Uterus (tissue), 4 donors: ENCODE data around the gene ARHGEF11. TPM values are rescaled to one million over a fixed set of nuclear protein-coding genes. Genes with fewer than 3 reads are reported as not detected.

ENCODE experiments used
- DNase-seq, 2 donors: peaks; one replicate each; pipeline ENCODE4 v3.0.0-alpha.2; 2019 to 2020
- H3K27ac ChIP-seq, 2 donors: fragments of 200-600 bp; sonication (generic); 1 replicate in 1 of 2; 2 replicates in 1 of 2; pipeline ENCODE4 v1.5.1; 2016 to 2018
- H3K27me3 ChIP-seq, 2 donors: fragments of 200-600 bp; sonication (generic); one replicate each; pipeline ENCODE4 v1.5.1; 2018 to 2019; ENCODE audit warnings: control low read depth in 1 of 2
- H3K36me3 ChIP-seq, 2 donors: fragments of 200-600 bp; sonication (generic); one replicate each; pipeline ENCODE4 v1.5.1; 2019; ENCODE audit warnings: control low read depth in 1 of 2
- H3K4me1 ChIP-seq, 2 donors: fragments of 200-600 bp; sonication (generic); one replicate each; pipeline ENCODE4 v1.5.1; 2018 to 2019; ENCODE audit warnings: control low read depth in 1 of 2
- H3K4me3 ChIP-seq, 2 donors: fragments of 200-600 bp; sonication (generic); 1 replicate in 1 of 2; 2 replicates in 1 of 2; pipeline ENCODE4 v1.5.1; 2018 to 2019; ENCODE audit warnings: mild to moderate bottlenecking in 1 of 2
- H3K9me3 ChIP-seq, 2 donors: fragments of 200-600 bp; sonication (generic); one replicate each; pipeline ENCODE4 v1.5.1; 2019; ENCODE audit warnings: control low read depth in 1 of 2
- POLR2A ChIP-seq, 2 donors: fragments of 450-650 bp; IDR thresholded peaks; one replicate each; pipeline ENCODE4 v1.6.1; 2016; ENCODE audit warnings: antibody characterized with exemption in 2 of 2, mild to moderate bottlenecking in 1 of 2, moderate library complexity in 1 of 2
- intact Hi-C: fragments of 100-400 bp; cut with DNase I; formaldehyde crosslinking; loops from one replicate; pipeline ENCODE4 v1.15.1; 2023; ENCODE audit warnings: low total_unique reads
- total RNA-seq, 4 donors: library from RNA; depleted of rRNA in 3 of 4; stranded (reverse); fragments of >200 nt in 3 of 4; gene quantifications; one replicate each; pipeline versions ENCODE4 v1.1.0 to v1.2.4, GENCODE V29; 2014 to 2023
- TF ChIP-seq, protein P1 (sequence below), 4 experiments: fragments of 200-600 bp in 2 of 4; fragments of 450-650 bp in 2 of 4; sonication (generic) in 2 of 4; IDR thresholded peaks; one replicate each; pipeline ENCODE4 v1.5.1; 2016 to 2019; ENCODE audit warnings: antibody characterized with exemption in 4 of 4, mild to moderate bottlenecking in 2 of 4, moderate library complexity in 1 of 4
- donor health status: DM: yes; HTN: yes; CAD: no.

Gene ARHGEF11
- total RNA-seq, 4 donors from 2014 or later = 28.2 to 65.3 (median 40.5) TPM

DNA sequence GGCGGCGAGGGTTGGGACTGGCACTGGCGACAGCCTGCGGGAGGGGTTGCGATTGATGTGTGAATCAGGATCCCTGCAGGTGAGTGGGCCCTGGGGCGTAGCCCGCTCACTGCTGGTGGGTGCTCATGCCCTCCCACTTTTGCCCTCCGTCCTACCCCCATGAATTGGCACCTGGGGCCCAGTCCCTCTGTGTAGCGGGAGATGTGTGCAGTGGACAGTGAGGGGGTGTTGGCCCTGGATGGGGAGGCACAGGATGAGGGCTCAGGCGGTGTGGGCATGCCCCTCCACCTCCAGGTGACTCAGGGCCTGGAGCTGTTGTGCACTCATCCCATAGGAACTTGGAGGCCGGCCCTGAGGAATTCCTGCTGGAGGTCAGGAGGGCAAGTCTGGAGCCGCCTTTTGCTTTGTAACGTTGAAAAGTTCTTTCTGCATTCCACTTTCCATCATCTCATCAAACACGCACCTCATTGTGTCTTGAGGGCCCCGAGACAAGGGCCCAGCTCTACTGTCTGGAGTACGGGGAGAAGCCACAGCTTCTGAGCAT lies 149.0 kb downstream of the ARHGEF11 start:
- Histone ChIP-seq H3K4me3 (no peak overlapping the region), H3K9me3 (no peaks in the 10 kb centered on the region), H3K36me3 (no peaks in the 10 kb centered on the region), H3K27ac (peak overlapping the region; percentile 90 to 97), H3K4me1 (peaks cover 0 to 17% of the 10 kb centered on the region in 2 donors), H3K27me3 (peaks cover 0 to 4% of the 10 kb centered on the region in 2 donors)
- peak; percentile 48 to 68 for DNase-seq
- intact Hi-C loops = no loop called here
- TF ChIP-seq POLR2A (IDR thresholded peaks at IDR 0.05) = no peak
- TF ChIP-seq, protein P1, sequence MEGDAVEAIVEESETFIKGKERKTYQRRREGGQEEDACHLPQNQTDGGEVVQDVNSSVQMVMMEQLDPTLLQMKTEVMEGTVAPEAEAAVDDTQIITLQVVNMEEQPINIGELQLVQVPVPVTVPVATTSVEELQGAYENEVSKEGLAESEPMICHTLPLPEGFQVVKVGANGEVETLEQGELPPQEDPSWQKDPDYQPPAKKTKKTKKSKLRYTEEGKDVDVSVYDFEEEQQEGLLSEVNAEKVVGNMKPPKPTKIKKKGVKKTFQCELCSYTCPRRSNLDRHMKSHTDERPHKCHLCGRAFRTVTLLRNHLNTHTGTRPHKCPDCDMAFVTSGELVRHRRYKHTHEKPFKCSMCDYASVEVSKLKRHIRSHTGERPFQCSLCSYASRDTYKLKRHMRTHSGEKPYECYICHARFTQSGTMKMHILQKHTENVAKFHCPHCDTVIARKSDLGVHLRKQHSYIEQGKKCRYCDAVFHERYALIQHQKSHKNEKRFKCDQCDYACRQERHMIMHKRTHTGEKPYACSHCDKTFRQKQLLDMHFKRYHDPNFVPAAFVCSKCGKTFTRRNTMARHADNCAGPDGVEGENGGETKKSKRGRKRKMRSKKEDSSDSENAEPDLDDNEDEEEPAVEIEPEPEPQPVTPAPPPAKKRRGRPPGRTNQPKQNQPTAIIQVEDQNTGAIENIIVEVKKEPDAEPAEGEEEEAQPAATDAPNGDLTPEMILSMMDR (IDR thresholded peaks at IDR 0.05) = no peak

DNA sequence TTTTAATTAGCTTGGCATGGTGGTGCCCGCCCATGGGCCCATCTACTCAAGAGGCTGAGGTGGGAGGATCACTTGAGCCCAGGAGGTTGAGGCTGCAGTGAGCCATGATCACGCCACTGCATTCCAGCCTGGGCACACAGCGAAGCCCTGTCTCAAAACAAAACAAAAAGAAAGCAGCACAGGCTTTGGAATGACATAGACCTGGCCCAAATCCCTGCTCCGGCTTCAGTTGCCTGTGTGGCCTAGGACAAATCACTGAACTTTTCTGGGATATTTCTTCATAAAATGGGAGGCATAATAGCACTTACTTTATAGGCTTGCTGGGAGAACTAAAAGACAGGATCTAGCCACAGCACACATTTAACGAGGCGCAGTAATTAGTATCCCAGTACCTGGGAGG lies 149.6 kb downstream of the ARHGEF11 start:
- no peak for TF ChIP-seq POLR2A (IDR thresholded peaks at IDR 0.05)
- TF ChIP-seq, protein P1 (IDR thresholded peaks at IDR 0.05) = no peak
- peak overlapping the region; percentile 90 to 97 for H3K27ac ChIP-seq
- no peak for DNase-seq
- no peak overlapping the region for H3K4me3 ChIP-seq
- peaks cover 0 to 17% of the 10 kb centered on the region in 2 donors for H3K4me1 ChIP-seq
- H3K36me3 ChIP-seq = no peaks in the 10 kb centered on the region
- H3K27me3 ChIP-seq = peaks cover 0 to 4% of the 10 kb centered on the region in 2 donors
- intact Hi-C loops = no loop called here
- no peaks in the 10 kb centered on the region for H3K9me3 ChIP-seq

GRCh38 chr1:156895455-156895812 lies 150.1 kb downstream of the ARHGEF11 start:
- no peak for DNase-seq
- TF ChIP-seq, protein P1 (IDR thresholded peaks at IDR 0.05) = no peak
- no peak for TF ChIP-seq POLR2A (IDR thresholded peaks at IDR 0.05)
- Histone ChIP-seq H3K4me1 (peaks cover 0 to 17% of the 10 kb centered on the region in 2 donors), H3K27me3 (peaks cover 0 to 4% of the 10 kb centered on the region in 2 donors), H3K9me3 (no peaks in the 10 kb centered on the region), H3K36me3 (no peaks in the 10 kb centered on the region), H3K4me3 (no peak overlapping the region), H3K27ac (peak overlapping the region; percentile 90 to 97)
- intact Hi-C loops = no loop called here

GRCh38 chr1:156894711-156895454 lies 150.7 kb downstream of the ARHGEF11 start:
- H3K4me3 ChIP-seq = peak overlapping the region; percentile 43 to 53
- TF ChIP-seq, protein P1 (IDR thresholded peaks at IDR 0.05) = no peak
- TF ChIP-seq POLR2A (IDR thresholded peaks at IDR 0.05) = peak in 1 of 2 donors; percentile 10
- H3K27me3 ChIP-seq = peaks cover 0 to 4% of the 10 kb centered on the region in 2 donors
- intact Hi-C loops = no loop called here
- H3K4me1 ChIP-seq = peaks cover 0 to 17% of the 10 kb centered on the region in 2 donors
- DNase-seq = peak; percentile 50 to 56
- H3K27ac ChIP-seq = peak overlapping the region; percentile 90 to 97
- no peaks in the 10 kb centered on the region for H3K36me3 ChIP-seq
- no peaks in the 10 kb centered on the region for H3K9me3 ChIP-seq

GRCh38 chr1:156894001-156894400 lies 151.5 kb downstream of the ARHGEF11 start:
- peaks cover 0 to 12% of the 10 kb centered on the region in 2 donors for H3K4me1 ChIP-seq

More at GRCh38 chr1:156894001-156894400, 151.5 kb downstream of the ARHGEF11 start:
- TF ChIP-seq, protein P1 (IDR thresholded peaks at IDR 0.05) = no peak
- no peak for TF ChIP-seq POLR2A (IDR thresholded peaks at IDR 0.05)
- DNase-seq = no peak
- Histone ChIP-seq H3K4me3 (peak overlapping the region; percentile 43 to 53), H3K27ac (peak overlapping the region; percentile 90 to 97), H3K36me3 (no peaks in the 10 kb centered on the region), H3K27me3 (peaks cover 0 to 4% of the 10 kb centered on the region in 2 donors), H3K9me3 (no peaks in the 10 kb centered on the region)
- intact Hi-C loops = no loop called here
